HG03039 (cell line): ENCODE measurements around the gene OR2AG2.
"Not testable (repeated sequence)": the region's sequence is repeated elsewhere in the genome, so short reads cannot be mapped to it uniquely, and the experiment has no call there.

ENCODE experiments used
- ATAC-seq: cut with Tn5 transposase; IDR thresholded peaks from one replicate; pipeline ENCODE4 v1.9.1; 2021; ENCODE audit warnings: mild to moderate bottlenecking, moderate library complexity; ENCODE audit not compliant: unreplicated experiment

The OR2AG2 gene

GRCh38 chr11:6771926-6772893 is at the start of gene OR2AG2:
TSS of gene OR2AG2 (minus strand) at chr11:6771976. CDS start at chr11:6768957, 3,019 bp downstream.
- ATAC-seq, result peak; percentile 90

- ATAC-seq, result no peak
Measured at GRCh38 chr11:6818967-6819366, 47.2 kb upstream of the OR2AG2 start.

- no peak for ATAC-seq
Measured at GRCh38 chr11:6817694-6818093, 45.9 kb upstream of the OR2AG2 start.

- ATAC-seq, result no peak
Measured at GRCh38 chr11:6813656-6814055, 41.9 kb upstream of the OR2AG2 start.

DNA sequence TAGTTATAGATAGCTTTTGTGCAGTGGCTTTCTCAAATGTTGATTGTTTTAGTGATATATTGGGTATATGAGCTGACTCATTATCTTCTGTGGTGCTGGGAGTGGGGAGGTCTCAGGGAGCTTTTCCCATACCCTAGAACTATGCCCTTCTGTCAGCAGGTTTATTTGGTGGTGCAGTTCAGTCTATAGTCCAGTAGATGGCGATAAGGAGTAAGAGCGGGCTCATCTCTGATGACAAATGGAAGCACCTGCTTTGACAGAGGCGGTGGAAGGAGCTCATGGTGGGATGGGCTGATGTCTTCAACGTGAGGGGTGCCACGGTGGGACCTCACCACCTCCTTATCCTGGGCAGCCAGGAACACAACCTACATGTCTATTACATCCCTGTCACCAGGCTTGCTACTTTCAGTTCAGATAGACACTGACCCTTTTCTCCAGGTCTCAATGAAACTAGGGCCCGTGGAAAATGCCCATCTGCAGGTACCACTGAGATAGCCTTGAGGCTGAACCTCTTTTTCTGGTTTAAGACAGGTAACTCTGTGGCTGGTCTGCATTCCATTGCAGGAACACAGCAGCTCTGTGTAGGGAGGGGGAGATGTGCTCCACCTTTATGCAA is 40.7 kb upstream of the OR2AG2 start:
- ATAC-seq, result peak; percentile 77

DNA sequence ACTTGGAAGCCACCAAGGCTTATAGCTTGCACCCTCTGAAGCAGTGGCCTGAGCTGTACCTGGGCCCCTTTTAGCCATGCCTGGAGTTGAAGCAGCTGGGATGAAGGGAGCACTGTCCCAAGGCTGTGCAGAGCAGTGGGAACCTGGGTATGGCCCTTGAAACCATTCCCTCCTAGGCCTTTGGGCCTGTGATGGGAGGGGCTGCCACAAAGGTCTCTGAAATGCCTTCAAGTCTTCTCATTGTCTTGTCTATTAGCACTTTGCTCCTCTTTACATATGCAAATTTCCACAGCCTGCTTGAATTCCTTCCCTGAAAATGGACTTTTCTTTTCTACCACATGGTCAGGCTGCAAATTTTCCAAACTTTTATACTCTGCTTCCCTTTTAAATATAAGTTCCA is 29.3 kb upstream of the OR2AG2 start:
- ATAC-seq, result not testable (repeated sequence)

DNA sequence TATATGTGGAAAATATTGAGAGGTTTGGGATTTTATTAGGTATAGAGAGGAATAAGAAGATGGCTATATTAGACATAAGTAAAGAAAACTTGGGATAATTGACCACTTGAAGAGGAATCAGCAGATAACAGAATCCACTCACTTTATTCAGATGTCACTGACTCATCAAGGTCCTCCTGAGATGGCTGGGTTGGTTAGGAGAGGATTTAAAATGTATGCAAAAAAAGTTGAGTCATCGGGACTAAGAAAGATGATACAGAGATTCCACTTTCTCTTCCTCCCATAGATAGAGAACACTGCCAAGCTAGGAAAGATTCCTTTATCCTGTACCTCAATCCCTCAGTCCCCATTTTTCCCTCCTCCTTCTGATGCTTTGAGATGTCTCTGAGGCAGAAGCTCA is 27.6 kb upstream of the OR2AG2 start, which contains the start of gene OR6A2:
Gene OR6A2 (minus strand): TSS at position 288 of the 400 bp plus-strand sequence. CDS start 3,981 bp downstream, outside the sequence.
- no peak for ATAC-seq

DNA sequence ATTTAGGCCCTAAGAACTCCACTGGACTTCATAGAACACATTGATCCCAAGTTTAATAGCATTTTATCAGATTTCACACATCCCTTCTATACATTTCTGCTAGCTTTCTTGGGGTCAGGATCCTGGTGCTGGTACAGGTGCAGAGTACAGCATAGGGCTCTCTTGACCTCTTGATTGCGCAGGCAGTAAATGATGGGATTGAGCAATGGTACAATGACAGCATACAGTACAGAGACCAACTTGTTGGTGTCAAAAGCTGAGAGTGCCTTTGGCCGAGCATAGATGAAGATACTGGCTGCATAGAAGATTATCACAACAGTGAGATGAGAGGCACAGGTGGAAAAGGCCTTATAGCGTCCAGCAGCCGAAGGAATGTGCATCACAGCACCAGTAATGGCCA is 22.9 kb upstream of the OR2AG2 start:
- ATAC-seq, result no peak

DNA sequence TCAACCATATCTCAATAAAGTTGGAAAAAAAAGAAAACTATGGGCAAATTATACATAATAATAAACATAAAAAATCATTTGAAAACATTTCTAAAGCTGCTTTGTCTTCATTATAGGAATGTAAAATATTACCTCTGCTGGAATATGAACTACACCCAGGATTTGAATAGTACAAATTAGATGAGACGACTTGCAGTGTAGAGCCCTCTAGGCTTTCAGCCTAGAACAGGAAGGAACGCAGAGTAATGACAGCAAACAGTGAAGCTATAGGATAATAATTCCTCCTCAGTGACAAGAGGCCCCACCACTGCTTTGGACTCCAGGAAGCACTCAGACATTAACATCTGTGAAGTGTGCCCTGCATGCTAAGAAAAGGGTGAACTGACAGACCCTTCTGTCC is 18.8 kb upstream of the OR2AG2 start:
- ATAC-seq, result no peak

- ATAC-seq, result no peak
Measured at GRCh38 chr11:6782720-6783119, 10.9 kb upstream of the OR2AG2 start, which contains the start of gene OR2AG1. TSS of gene OR2AG1 (plus strand) at chr11:6783020. CDS start at chr11:6785038, 2,018 bp downstream.

DNA sequence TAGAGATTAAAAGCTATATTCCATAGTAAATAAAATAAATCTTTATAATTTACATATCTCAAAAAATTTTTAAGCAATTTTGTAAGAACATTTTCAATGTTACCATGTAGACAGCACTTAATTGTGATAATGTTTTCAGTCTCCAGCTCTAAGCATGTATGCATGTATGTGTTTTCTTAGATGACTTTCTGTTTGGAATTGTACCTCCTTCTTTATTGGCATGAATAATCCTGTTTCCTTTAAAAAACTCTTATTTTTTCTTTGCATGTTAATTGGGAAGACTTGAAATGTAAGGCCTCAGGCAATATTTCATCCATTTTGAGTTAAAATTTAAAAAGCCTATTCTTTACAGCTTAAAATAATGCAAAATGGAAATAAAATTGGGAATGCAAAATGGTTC is 9.1 kb upstream of the OR2AG2 start:
- ATAC-seq, result no peak

DNA sequence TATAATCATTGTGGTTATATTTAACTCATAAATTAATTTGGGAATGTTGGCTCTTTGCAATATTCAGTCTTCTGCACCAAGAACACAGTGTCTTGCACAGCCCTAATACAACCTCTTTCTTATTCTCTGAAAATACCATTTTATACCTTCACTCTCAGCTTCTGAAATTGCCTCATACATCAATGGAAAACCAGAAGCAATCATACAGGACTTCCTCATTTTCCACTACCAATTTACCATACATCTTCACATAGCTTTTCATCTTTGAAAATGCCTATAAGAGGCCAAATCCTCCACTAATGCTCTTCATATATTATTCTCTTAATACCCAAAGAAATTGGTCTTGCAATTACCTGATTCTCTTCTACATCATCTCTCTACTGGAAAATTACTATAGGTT is 6.7 kb upstream of the OR2AG2 start:
- no peak for ATAC-seq

DNA sequence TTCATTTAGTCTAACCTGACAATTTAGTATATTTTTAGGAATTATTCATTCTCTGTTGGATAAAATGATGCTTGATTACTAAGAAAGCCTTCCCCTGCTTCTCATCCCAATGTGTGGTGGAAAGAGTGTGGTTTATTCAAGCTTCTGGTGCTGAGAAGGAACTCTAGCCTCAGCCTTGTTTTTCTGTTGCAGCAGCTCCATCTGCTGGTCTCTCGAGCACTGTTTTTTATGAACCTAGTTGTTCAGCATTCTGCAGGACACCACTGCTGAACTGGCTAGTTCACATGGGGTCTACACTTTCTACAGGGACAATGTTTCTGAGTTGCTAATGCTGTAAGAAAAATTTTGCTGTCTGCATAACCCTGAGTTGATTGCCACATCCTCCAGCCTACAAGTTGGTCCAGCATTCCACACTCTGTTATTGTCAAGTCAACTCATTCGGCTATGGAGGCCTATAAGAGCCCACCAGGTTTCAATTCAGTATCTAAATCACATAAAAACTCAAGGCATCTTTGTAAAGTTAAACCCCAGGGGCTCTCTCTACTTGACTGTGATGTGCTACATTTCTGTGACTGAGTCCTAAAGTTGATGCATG is 14.3 kb downstream of the OR2AG2 start:
- ATAC-seq, result no peak

DNA sequence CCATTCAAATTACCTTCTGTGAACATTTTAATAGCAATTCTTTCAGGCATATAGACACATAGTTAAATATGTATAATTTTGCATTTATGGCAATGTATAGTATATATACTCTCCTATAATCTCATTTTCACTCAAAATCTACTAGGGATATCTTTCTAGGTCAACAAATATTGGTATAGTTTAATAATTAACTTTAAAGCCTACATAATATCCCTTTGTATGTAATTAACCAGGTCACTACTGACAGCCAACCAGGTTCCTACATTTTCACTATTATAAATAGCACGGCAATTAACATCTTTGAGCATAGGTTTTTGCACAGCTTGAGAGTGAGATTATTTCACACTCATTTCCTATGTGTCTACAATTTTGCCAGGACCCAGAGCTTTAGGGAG is 15.8 kb downstream of the OR2AG2 start:
- no peak for ATAC-seq

GRCh38 chr11:6755303-6755952 is 16.3 kb downstream of the OR2AG2 start:
- ATAC-seq, result no peak

GRCh38 chr11:6747097-6747668 is 24.6 kb downstream of the OR2AG2 start:
- ATAC-seq, result no peak

GRCh38 chr11:6746626-6747025 is 25.1 kb downstream of the OR2AG2 start:
- peak; percentile 2 for ATAC-seq

- ATAC-seq, result peak; percentile 65
Measured at GRCh38 chr11:6746086-6746618, 25.6 kb downstream of the OR2AG2 start.

GRCh38 chr11:6745465-6746015 is 26.2 kb downstream of the OR2AG2 start:
- peak; percentile 44 for ATAC-seq

DNA sequence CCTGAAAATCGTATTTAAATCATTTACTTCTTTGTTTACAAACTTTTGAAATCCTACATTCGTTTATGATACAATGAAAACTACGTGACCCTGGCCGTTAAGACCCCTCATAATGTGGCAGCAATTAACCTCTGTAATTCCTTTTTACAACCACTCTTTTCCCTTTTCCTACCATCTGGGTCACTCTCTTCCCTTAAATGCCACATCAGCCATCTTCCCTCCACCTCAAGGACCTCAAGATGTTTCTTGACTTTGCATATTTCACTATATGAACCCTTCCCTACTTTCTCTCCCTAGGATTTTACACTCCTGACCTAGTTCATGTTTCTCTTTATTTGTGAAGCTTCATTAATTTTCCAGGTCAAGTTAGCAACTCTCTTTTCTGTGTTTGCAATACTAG is 26.8 kb downstream of the OR2AG2 start:
- no peak for ATAC-seq
